MM.1S (cell line): Measurements from ENCODE around the gene PTTG1IP.

Experiments used
- DNase-seq: peaks from one replicate; pipeline ENCODE4 v3.0.0-alpha.2; 2015
- H2AFZ ChIP-seq: fragments of 300-600 bp; sonication (generic); 2 replicates; pipeline ENCODE4 v1.6.0; 2016; ENCODE audit warnings: antibody characterized with exemption, low read length
- H3F3A ChIP-seq: fragments of 300-600 bp; sonication (generic); 2 replicates; pipeline ENCODE4 v1.6.1; 2016; ENCODE audit warnings: mild to moderate bottlenecking, antibody characterized with exemption, low read length, moderate library complexity, mixed read lengths; ENCODE audit not compliant: insufficient read depth
- H3K27ac ChIP-seq: fragments of 300-600 bp; sonication (generic); 2 replicates; pipeline ENCODE4 v1.5.1; 2016; ENCODE audit warnings: mild to moderate bottlenecking, low read length
- H3K27me3 ChIP-seq: fragments of 300-600 bp; sonication (generic); replicated peaks from 2 replicates; pipeline ENCODE4 v1.6.0; 2016; ENCODE audit warnings: low read length; ENCODE audit not compliant: insufficient read depth
- H3K36me3 ChIP-seq: fragments of 300-600 bp; sonication (generic); replicated peaks from 2 replicates; pipeline ENCODE4 v1.6.1; 2016; ENCODE audit warnings: mild to moderate bottlenecking, low read length, mixed read lengths; ENCODE audit not compliant: insufficient read depth
- H3K4me1 ChIP-seq: fragments of 300-600 bp; sonication (generic); 2 replicates; pipeline ENCODE4 v1.6.1; 2016; ENCODE audit warnings: low read length, mixed read lengths
- H3K4me2 ChIP-seq: fragments of 300-600 bp; sonication (generic); 2 replicates; pipeline ENCODE4 v1.6.0; 2016; ENCODE audit warnings: low read depth, low read length
- H3K4me3 ChIP-seq: fragments of 300-600 bp; sonication (generic); 2 replicates; pipeline ENCODE4 v1.5.1; 2016; ENCODE audit warnings: low read length, mixed read lengths
- H3K79me2 ChIP-seq: fragments of 300-600 bp; sonication (generic); 2 replicates; pipeline ENCODE4 v1.6.1; 2016; ENCODE audit warnings: mixed run types, low read length, mixed read lengths
- H3K9ac ChIP-seq: fragments of 300-600 bp; sonication (generic); 2 replicates; pipeline ENCODE4 v1.6.1; 2016; ENCODE audit warnings: low read length, mixed read lengths
- H3K9me2 ChIP-seq: fragments of 300-600 bp; sonication (generic); replicated peaks from 2 replicates; pipeline ENCODE4 v1.6.1; 2016; ENCODE audit warnings: mild to moderate bottlenecking, low read length, mixed read lengths; ENCODE audit not compliant: insufficient read depth
- H3K9me3 ChIP-seq: fragments of 300-600 bp; sonication (generic); replicated peaks from 2 replicates; pipeline ENCODE4 v1.6.1; 2016; ENCODE audit warnings: mild to moderate bottlenecking, low read length, mixed read lengths; ENCODE audit not compliant: insufficient read depth
- H4K20me1 ChIP-seq: fragments of 300-600 bp; sonication (generic); 2 replicates; pipeline ENCODE4 v1.6.1; 2016; ENCODE audit warnings: mild to moderate bottlenecking, low read length, moderate library complexity, mixed read lengths; ENCODE audit not compliant: insufficient read depth
- CTCF ChIP-seq: fragments of 300-600 bp; sonication (generic); IDR thresholded peaks from 2 replicates; pipeline ENCODE4 v1.5.1; 2016; ENCODE audit warnings: antibody characterized with exemption, low read length, mixed read lengths
- EZH2 ChIP-seq: fragments of 300-600 bp; sonication (generic); optimal IDR thresholded peaks from 2 replicates; pipeline ENCODE3; 2017; ENCODE audit warnings: low read depth, mild to moderate bottlenecking, antibody characterized with exemption, low read length, mixed read lengths
- EZH2phosphoT487 ChIP-seq: fragments of 300-600 bp; sonication (generic); IDR thresholded peaks from 2 replicates; pipeline ENCODE4 v1.6.1; 2018; ENCODE audit warnings: antibody characterized with exemption, low read length

Gene PTTG1IP

GRCh38 chr21:44831227-44831860 is 42.1 kb downstream of the PTTG1IP start:
- Histone ChIP-seq H3K36me3 (no peaks in the 10 kb centered on the region), H3K9me2 (no peaks in the 10 kb centered on the region), H3F3A (no peaks in the 10 kb centered on the region), H4K20me1 (no peaks in the 10 kb centered on the region), H3K27me3 (peaks cover 87% of the 10 kb centered on the region), H2AFZ (no peak overlapping the region), H3K4me2 (no peak overlapping the region), H3K4me1 (no peaks in the 10 kb centered on the region), H3K9me3 (no peaks in the 10 kb centered on the region), H3K4me3 (no peak overlapping the region), H3K9ac (no peak overlapping the region), H3K27ac (no peak overlapping the region), H3K79me2 (no peaks in the 10 kb centered on the region)
- DNase-seq, result no peak
- no peak for TF ChIP-seq EZH2phosphoT487
- no peak for TF ChIP-seq EZH2
- TF ChIP-seq CTCF, result no peak

- Histone ChIP-seq H2AFZ (no peak overlapping the region), H3K27me3 (peaks cover 81% of the 10 kb centered on the region), H3K4me2 (no peak overlapping the region)
These were observed 43.9 kb downstream of the PTTG1IP start for GRCh38 chr21:44829507-44830092.

DNA sequence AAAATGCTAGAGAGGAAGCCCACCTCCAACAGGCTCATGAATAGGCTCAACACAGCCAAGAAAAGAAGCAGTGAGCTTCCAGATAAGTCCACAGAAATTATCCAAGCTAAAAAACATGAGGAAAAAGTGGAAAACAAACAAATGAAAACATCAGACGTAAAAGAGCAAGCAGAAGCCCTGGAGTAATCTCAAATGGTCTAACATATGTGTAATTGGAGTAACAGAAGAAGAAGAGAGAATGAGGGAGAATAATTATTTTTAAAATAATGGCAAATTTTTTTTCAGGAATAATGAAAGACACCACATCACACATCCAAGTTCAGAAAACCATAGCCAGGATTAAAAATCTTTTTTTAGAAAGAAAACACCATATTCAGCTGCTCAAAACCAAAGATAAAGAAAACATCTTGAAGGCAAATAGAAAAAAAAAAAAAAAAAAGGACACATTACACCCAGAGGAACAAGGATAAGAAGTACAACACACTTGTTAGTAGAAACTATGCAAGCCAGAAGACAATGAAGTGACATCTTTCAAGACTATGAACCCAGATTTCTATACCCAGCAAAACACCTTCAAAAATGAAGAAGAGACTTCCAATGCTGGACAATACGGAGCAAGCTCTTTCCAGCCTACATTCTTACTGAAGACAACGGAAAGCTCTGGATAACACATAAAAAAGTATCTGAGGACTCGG is 45.0 kb downstream of the PTTG1IP start:
- Histone ChIP-seq H3K27me3 (peaks cover 72% of the 10 kb centered on the region), H3K79me2 (no peaks in the 10 kb centered on the region), H3K9me3 (no peaks in the 10 kb centered on the region), H3K27ac (no peak overlapping the region), H2AFZ (no peak overlapping the region), H3K36me3 (no peaks in the 10 kb centered on the region), H4K20me1 (no peaks in the 10 kb centered on the region), H3K4me2 (no peak overlapping the region), H3K9ac (no peak overlapping the region), H3K4me3 (no peak overlapping the region), H3K4me1 (no peaks in the 10 kb centered on the region), H3K9me2 (no peaks in the 10 kb centered on the region), H3F3A (no peaks in the 10 kb centered on the region)
- TF ChIP-seq EZH2 (no peak), CTCF (no peak), EZH2phosphoT487 (no peak)
- no peak for DNase-seq

More at GRCh38 chr21:44829507-44830092, 43.9 kb downstream of the PTTG1IP start:
- H4K20me1 ChIP-seq, result no peaks in the 10 kb centered on the region
- no peaks in the 10 kb centered on the region for H3K36me3 ChIP-seq
- H3K4me3 ChIP-seq, result no peak overlapping the region
- no peaks in the 10 kb centered on the region for H3K9me2 ChIP-seq
- H3K9me3 ChIP-seq, result no peaks in the 10 kb centered on the region
- no peaks in the 10 kb centered on the region for H3K79me2 ChIP-seq
- DNase-seq, result no peak
- H3K27ac ChIP-seq, result no peak overlapping the region
- H3F3A ChIP-seq, result no peaks in the 10 kb centered on the region
- no peak overlapping the region for H3K9ac ChIP-seq
- TF ChIP-seq CTCF (no peak), EZH2phosphoT487 (no peak), EZH2 (no peak)
- no peaks in the 10 kb centered on the region for H3K4me1 ChIP-seq
